HL-60/S4 treated with phorbol 12-myristate 13-acetate at 8.2 ng/mL for 4 days and 3 days (cell line): ENCODE results near the gene NUDT2.

Experiments used
- in situ Hi-C: fragments of 300-500 bp; cut with MboI; formaldehyde crosslinking; loops from 2 replicates; pipeline ENCODE4 v1.15.0; 2022; ENCODE audit warnings: low sequenced_read_pairs

Gene NUDT2

GRCh38 chr9:34384368-34385165 is 55.2 kb downstream of the NUDT2 start:
- in situ Hi-C loops = no loop called here

GRCh38 chr9:34385561-34386230 is 56.3 kb downstream of the NUDT2 start:
- in situ Hi-C loops = no loop called here

GRCh38 chr9:34386656-34387055 is 57.3 kb downstream of the NUDT2 start:
- in situ Hi-C loops = no loop called here

GRCh38 chr9:34387239-34387638 is 57.9 kb downstream of the NUDT2 start:
- in situ Hi-C loops = no loop called here

GRCh38 chr9:34392511-34392910 is 63.1 kb downstream of the NUDT2 start:
- in situ Hi-C loops = no loop called here
